ENCODE measurements around the gene PZP. TPM values are rescaled to one million over a fixed set of nuclear protein-coding genes. Genes with fewer than 3 reads are reported as not detected.
A peak's percentile ranks its signal among the peaks of the same experiment; 100 is the strongest.

PZP gene
- total and polyA plus RNA-seq, 2 of the 13 experiments (the other 11 are each of a cell fraction or from before 2014, with no cell fraction given): 0.07 to 0.89 TPM

DNA sequence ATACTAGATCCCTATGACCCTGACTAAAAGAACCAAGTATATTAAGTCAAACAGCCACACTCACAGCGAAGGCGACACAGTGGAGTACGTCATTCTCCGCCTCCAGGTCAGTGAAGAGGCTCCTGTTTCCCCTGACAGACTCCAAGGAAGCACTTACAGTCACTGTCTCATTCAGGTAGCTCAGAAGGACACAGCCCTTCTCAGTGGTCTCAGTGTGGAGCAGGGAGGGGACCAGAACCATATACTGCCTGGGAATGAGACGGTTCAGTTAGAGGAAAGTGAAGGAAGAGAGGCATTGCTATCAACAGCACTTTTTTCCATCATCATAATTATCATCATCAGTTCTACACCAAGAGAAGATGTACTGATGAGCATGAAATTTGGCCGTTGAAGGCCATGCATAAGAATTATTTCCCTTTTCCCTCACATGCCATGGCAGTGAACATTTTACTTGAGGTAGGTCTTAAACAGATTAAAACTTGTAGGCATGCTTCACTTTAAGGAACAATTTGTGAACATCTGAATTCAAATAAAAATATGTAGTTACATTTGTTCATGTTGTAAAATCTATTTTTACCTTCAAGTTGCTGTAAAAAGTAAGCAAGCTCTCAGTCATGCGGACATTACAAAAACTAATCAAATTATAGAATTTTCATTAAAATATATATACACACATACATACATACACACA lies 94.8 kb downstream of the PZP start (continued):
- no peak for TF ChIP-seq U2AF1 (optimal IDR thresholded peaks at IDR 0.05; ENCODE audit: low read depth, low read length)
- peak; percentile 93 for TF ChIP-seq AGO2 (optimal IDR thresholded peaks at IDR 0.05; ENCODE audit: low read depth, low read length)
- TF ChIP-seq KAT8 (CRISPR knock-in tag; IDR thresholded peaks at IDR 0.05): 0 out of 2 replicates have a peak, but pooled peaks have one; percentile 12
- TF ChIP-seq SKI (IDR thresholded peaks at IDR 0.05; ENCODE audit: partially characterized antibody): no peak
- TF ChIP-seq, protein P1, sequence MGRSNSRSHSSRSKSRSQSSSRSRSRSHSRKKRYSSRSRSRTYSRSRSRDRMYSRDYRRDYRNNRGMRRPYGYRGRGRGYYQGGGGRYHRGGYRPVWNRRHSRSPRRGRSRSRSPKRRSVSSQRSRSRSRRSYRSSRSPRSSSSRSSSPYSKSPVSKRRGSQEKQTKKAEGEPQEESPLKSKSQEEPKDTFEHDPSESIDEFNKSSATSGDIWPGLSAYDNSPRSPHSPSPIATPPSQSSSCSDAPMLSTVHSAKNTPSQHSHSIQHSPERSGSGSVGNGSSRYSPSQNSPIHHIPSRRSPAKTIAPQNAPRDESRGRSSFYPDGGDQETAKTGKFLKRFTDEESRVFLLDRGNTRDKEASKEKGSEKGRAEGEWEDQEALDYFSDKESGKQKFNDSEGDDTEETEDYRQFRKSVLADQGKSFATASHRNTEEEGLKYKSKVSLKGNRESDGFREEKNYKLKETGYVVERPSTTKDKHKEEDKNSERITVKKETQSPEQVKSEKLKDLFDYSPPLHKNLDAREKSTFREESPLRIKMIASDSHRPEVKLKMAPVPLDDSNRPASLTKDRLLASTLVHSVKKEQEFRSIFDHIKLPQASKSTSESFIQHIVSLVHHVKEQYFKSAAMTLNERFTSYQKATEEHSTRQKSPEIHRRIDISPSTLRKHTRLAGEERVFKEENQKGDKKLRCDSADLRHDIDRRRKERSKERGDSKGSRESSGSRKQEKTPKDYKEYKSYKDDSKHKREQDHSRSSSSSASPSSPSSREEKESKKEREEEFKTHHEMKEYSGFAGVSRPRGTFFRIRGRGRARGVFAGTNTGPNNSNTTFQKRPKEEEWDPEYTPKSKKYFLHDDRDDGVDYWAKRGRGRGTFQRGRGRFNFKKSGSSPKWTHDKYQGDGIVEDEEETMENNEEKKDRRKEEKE (IDR thresholded peaks at IDR 0.05): no peak
- TF ChIP-seq ZNF205 (CRISPR knock-in tag; IDR thresholded peaks at IDR 0.05): no peak
- 0 out of 2 replicates have a peak, but pooled peaks have one; percentile 75 for TF ChIP-seq BORCS8-MEF2B (CRISPR knock-in tag; IDR thresholded peaks at IDR 0.05)
- TF ChIP-seq ZNF720 (CRISPR knock-in tag; IDR thresholded peaks at IDR 0.05): no peak
- no peak for TF ChIP-seq ZNF558 (CRISPR knock-in tag; IDR thresholded peaks at IDR 0.05; ENCODE audit: borderline replicate concordance)
- no peak for TF ChIP-seq AKAP8 (CRISPR knock-in tag; IDR thresholded peaks at IDR 0.05)
- TF ChIP-seq CHD2 (IDR thresholded peaks at IDR 0.05; ENCODE audit: low read depth, low read length): no peak
- no peak for TF ChIP-seq DNMT1 (CRISPR knock-in tag; IDR thresholded peaks at IDR 0.05)
- TF ChIP-seq ZBTB21 (CRISPR knock-in tag; IDR thresholded peaks at IDR 0.05): peak; percentile 19; the same call in 1 of the 2 replicates
- no peak for TF ChIP-seq SOX6 (IDR thresholded peaks at IDR 0.05)
- TF ChIP-seq SOX6 (CRISPR knock-in tag; IDR thresholded peaks at IDR 0.05): no peak
- 0 out of 2 replicates have a peak, but pooled peaks have one; percentile 74 for TF ChIP-seq FIP1L1 (IDR thresholded peaks at IDR 0.05; ENCODE audit: borderline replicate concordance, insufficient read depth, low read depth, low read length)
- no peak for TF ChIP-seq SETDB1 (CRISPR knock-in tag; IDR thresholded peaks at IDR 0.05; ENCODE audit: borderline replicate concordance)
- TF ChIP-seq NFKB2 (CRISPR knock-in tag; IDR thresholded peaks at IDR 0.05; ENCODE audit: borderline replicate concordance): no peak
- no peak for TF ChIP-seq BHLHE40 (IDR thresholded peaks at IDR 0.05; ENCODE audit: low read length)
